Neutrophil (primary cell): ENCODE results near the gene PML.
"Not testable (repeated sequence)": the region's sequence is repeated elsewhere in the genome, so short reads cannot be mapped to it uniquely, and the experiment has no call there.

ENCODE experiments used
- H3K27ac ChIP-seq: fragments of 200-600 bp; sonication (generic); 2 replicates; pipeline ENCODE4 v1.5.1; 2016; ENCODE audit warnings: mild to moderate bottlenecking, moderate library complexity
- H3K27me3 ChIP-seq: fragments of 200-600 bp; sonication (generic); 2 replicates; pipeline ENCODE4 v1.6.0; 2016; ENCODE audit warnings: mild to moderate bottlenecking
- H3K36me3 ChIP-seq: fragments of 200-600 bp; sonication (generic); 2 replicates; pipeline ENCODE4 v1.5.1; 2017
- H3K4me1 ChIP-seq, 2 experiments: fragments of 200-600 bp in 1 of 2; sonication (generic) in 1 of 2; 1 replicate in 1 of 2; 2 replicates in 1 of 2; pipeline versions ENCODE4 v1.5.1 to v1.6.1; 2013 to 2016; ENCODE audit warnings: low read depth in 1 of 2, low read length in 1 of 2, mild to moderate bottlenecking in 1 of 2, moderate library complexity in 1 of 2; ENCODE audit not compliant: control insufficient read depth in 1 of 2, insufficient read depth in 1 of 2
- H3K4me3 ChIP-seq, 2 experiments: fragments of 200-600 bp in 1 of 2; sonication (generic) in 1 of 2; 1 replicate in 1 of 2; 2 replicates in 1 of 2; pipeline ENCODE4 v1.5.1; 2013 to 2016; ENCODE audit warnings: low read depth in 1 of 2, low read length in 1 of 2, mild to moderate bottlenecking in 1 of 2, moderate library complexity in 1 of 2
- H3K9me3 ChIP-seq: fragments of 200-600 bp; sonication (generic); 2 replicates; pipeline ENCODE4 v1.5.1; 2016
- CTCF ChIP-seq: fragments of 200-600 bp; sonication (generic); IDR thresholded peaks from 2 replicates; pipeline ENCODE4 v1.5.1; 2016; ENCODE audit warnings: antibody characterized with exemption

Gene PML

GRCh38 chr15:74053517-74053916, 59.0 kb downstream of the PML start:
- Histone ChIP-seq H3K36me3 (no peaks in the 10 kb centered on the region), H3K27me3 (no peaks in the 10 kb centered on the region), H3K9me3 (no peaks in the 10 kb centered on the region), H3K4me3 (no peak overlapping the region), H3K4me1 (peaks cover 16 to 25% of the 10 kb centered on the region in 2 experiments), H3K27ac (no peak overlapping the region)
- TF ChIP-seq CTCF = no peak

GRCh38 chr15:74053941-74054529, 59.5 kb downstream of the PML start:
- TF ChIP-seq CTCF = peak; percentile 76
- no peak overlapping the region for H3K4me3 ChIP-seq
- H3K27ac ChIP-seq = no peak overlapping the region

GRCh38 chr15:74055804-74056203, 61.3 kb downstream of the PML start:
- Histone ChIP-seq H3K4me3 (no peak overlapping the region), H3K36me3 (no peaks in the 10 kb centered on the region), H3K27me3 (no peaks in the 10 kb centered on the region), H3K27ac (no peak overlapping the region), H3K4me1 (peaks cover 13 to 19% of the 10 kb centered on the region in 2 experiments), H3K9me3 (no peaks in the 10 kb centered on the region)
- TF ChIP-seq CTCF = no peak

More at GRCh38 chr15:74053941-74054529, 59.5 kb downstream of the PML start:
- peaks cover 16 to 23% of the 10 kb centered on the region in 2 experiments for H3K4me1 ChIP-seq
- no peaks in the 10 kb centered on the region for H3K27me3 ChIP-seq
- no peaks in the 10 kb centered on the region for H3K36me3 ChIP-seq
- H3K9me3 ChIP-seq = no peaks in the 10 kb centered on the region

GRCh38 chr15:74056330-74056729, 61.8 kb downstream of the PML start:
- not testable (repeated sequence) for H3K27me3 ChIP-seq, H3K4me3 ChIP-seq, H3K27ac ChIP-seq, H3K36me3 ChIP-seq, H3K9me3 ChIP-seq
- H3K4me1 ChIP-seq = peaks cover 8 to 14% of the 10 kb centered on the region in 2 experiments

- H3K36me3 ChIP-seq, H3K4me1 ChIP-seq, H3K4me3 ChIP-seq, H3K9me3 ChIP-seq, H3K27ac ChIP-seq, H3K27me3 ChIP-seq: not testable (repeated sequence)
Measured at GRCh38 chr15:74059050-74059833, 64.7 kb downstream of the PML start.

GRCh38 chr15:74060251-74060650, 65.7 kb downstream of the PML start:
- Histone ChIP-seq H3K27me3 (no peaks in the 10 kb centered on the region), H3K4me1 (no peaks in the 10 kb centered on the region), H3K9me3 (no peaks in the 10 kb centered on the region), H3K27ac (no peak overlapping the region), H3K36me3 (no peaks in the 10 kb centered on the region), H3K4me3 (no peak overlapping the region)
- TF ChIP-seq CTCF = no peak
